OCI-LY7 (cell line): ENCODE measurements around the gene LGR5. TPM values are rescaled to one million over a fixed set of nuclear protein-coding genes. Genes with fewer than 3 reads are reported as not detected.

Experiments used
- BruUV-seq: library from RNA; stranded (reverse); fragments of 400-500 nt; replicated peaks from 2 replicates; lab custom pipeline; 2021; lab: Mats Ljungman, UMichigan
- CTCF ChIA-PET: fragments of 300-600 bp; sonication (Branson Sonifier 250); formaldehyde crosslinking; loops from one replicate; lab custom pipeline; 2022; ENCODE audit warnings: antibody characterized with exemption; ENCODE audit not compliant: unreplicated experiment; lab: Charles Lee
- POLR2A ChIA-PET: fragments of 300-600 bp; sonication (Branson Sonifier 250); formaldehyde crosslinking; loops from one replicate; lab custom pipeline; 2022; ENCODE audit warnings: antibody characterized with exemption; lab: Charles Lee
- DNase-seq: peaks from one replicate; pipeline ENCODE4 v3.0.0-alpha.2; 2015; ENCODE audit warnings: low spot score
- H2AFZ ChIP-seq: fragments of 200-600 bp; sonication (generic), shearing (Covaris generic); 2 replicates; pipeline ENCODE4 v1.6.1; 2014; ENCODE audit warnings: mild to moderate bottlenecking, antibody characterized with exemption, low read length, moderate library complexity
- H3K27ac ChIP-seq: fragments of 200-600 bp; sonication (generic); 2 replicates; pipeline ENCODE4 v1.5.1; 2014; ENCODE audit warnings: mixed run types, low read depth, mild to moderate bottlenecking, moderate library complexity, low read length, inconsistent platforms; ENCODE audit not compliant: poor library complexity, severe bottlenecking
- H3K36me3 ChIP-seq: fragments of 200-600 bp; sonication (generic); 2 replicates; pipeline ENCODE4 v1.6.1; 2014; ENCODE audit warnings: mild to moderate bottlenecking, antibody characterized with exemption, low read length, moderate library complexity, mixed read lengths; ENCODE audit not compliant: insufficient read depth
- H3K4me1 ChIP-seq: fragments of 200-600 bp; sonication (generic); 2 replicates; pipeline ENCODE4 v1.5.1; 2014; ENCODE audit warnings: mild to moderate bottlenecking, low read length; ENCODE audit not compliant: insufficient read depth, poor library complexity, severe bottlenecking
- H3K4me2 ChIP-seq: fragments of 200-600 bp; sonication (generic); 2 replicates; pipeline ENCODE4 v1.6.1; 2014; ENCODE audit warnings: mild to moderate bottlenecking, low read length
- H3K4me3 ChIP-seq: fragments of 200-600 bp; sonication (generic); 2 replicates; pipeline ENCODE4 v1.5.1; 2014; ENCODE audit warnings: mild to moderate bottlenecking, low read depth, low read length; ENCODE audit not compliant: poor library complexity, severe bottlenecking
- H3K79me2 ChIP-seq: fragments of 200-600 bp; sonication (generic); 2 replicates; pipeline ENCODE4 v1.6.1; 2016; ENCODE audit warnings: low read depth, mild to moderate bottlenecking, low read length, moderate library complexity, mixed read lengths; ENCODE audit not compliant: insufficient read depth
- H3K9me2 ChIP-seq: fragments of 200-600 bp; sonication (generic); 2 replicates; pipeline ENCODE4 v1.6.1; 2016; ENCODE audit warnings: mild to moderate bottlenecking, low read length, mixed read lengths; ENCODE audit not compliant: insufficient read depth
- H3K9me3 ChIP-seq: fragments of 200-600 bp; sonication (generic); 2 replicates; pipeline ENCODE4 v1.6.1; 2014; ENCODE audit warnings: mild to moderate bottlenecking, mixed run types, low read length, mixed read lengths
- H4K20me1 ChIP-seq: fragments of 200-600 bp; sonication (generic); 2 replicates; pipeline ENCODE4 v1.6.1; 2014; ENCODE audit warnings: mild to moderate bottlenecking, antibody characterized with exemption, low read length, moderate library complexity, mixed read lengths; ENCODE audit not compliant: insufficient read depth
- CTCF ChIP-seq: fragments of 200-600 bp; sonication (generic); conservative IDR thresholded peaks from 2 replicates; pipeline ENCODE4 v1.5.1; 2014; ENCODE audit warnings: mild to moderate bottlenecking, antibody characterized with exemption, low read length, moderate library complexity, mixed read lengths
- EZH2phosphoT487 ChIP-seq: fragments of 200-600 bp; sonication (generic); IDR thresholded peaks from 2 replicates; pipeline ENCODE4 v1.6.1; 2018; ENCODE audit warnings: low read depth, borderline replicate concordance, mild to moderate bottlenecking, mixed run types, antibody characterized with exemption, low read length, moderate library complexity, mixed read lengths
- intact Hi-C: fragments of 100-400 bp; cut with micrococcal nuclease; formaldehyde crosslinking; loops from one replicate; pipeline ENCODE4 v1.10.0; 2022; ENCODE audit not compliant: unreplicated experiment
- total RNA-seq, 2 experiments: library from RNA; depleted of rRNA in 1 of 2; stranded (reverse); fragments of >200 nt in 1 of 2; shearing (Covaris generic) in 1 of 2; gene quantifications; 2 replicates each; pipeline ENCODE4 v1.2.3, GENCODE V29; 2014 to 2022

The LGR5 gene
- total RNA-seq, 2 experiments from 2014 or later: 0.51 TPM; not detected in 1

DNA sequence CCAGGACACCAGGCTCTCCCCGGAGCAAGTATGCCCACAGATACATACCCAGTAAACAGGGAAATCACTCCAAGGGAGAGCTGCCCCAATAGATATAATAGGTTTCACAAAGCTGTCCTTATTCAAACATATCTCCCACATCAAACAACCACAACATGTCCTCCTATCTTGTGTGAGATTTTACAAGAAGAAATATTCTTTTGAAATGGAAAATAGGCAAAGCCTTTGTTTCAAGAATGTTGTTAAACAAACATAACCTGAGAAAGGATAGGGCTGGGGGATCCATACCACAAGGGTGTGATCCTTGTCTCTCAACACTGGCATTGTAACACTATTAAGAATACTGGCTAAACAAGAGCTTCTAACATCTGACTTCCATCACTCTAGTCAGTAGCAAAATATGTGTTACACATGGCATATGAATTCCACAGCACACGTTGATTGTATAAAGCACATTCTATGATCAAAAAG lies 32.9 kb downstream of the LGR5 start:
- no peak overlapping the region for H3K4me3 ChIP-seq
- POLR2A ChIA-PET: no interaction called here
- no peaks in the 10 kb centered on the region for H4K20me1 ChIP-seq
- intact Hi-C loops: no loop called here
- H3K79me2 ChIP-seq: no peaks in the 10 kb centered on the region
- no peaks in the 10 kb centered on the region for H3K9me2 ChIP-seq
- H3K9me3 ChIP-seq: no peaks in the 10 kb centered on the region
- H3K27ac ChIP-seq: no peak overlapping the region
- CTCF ChIA-PET: no interaction called here
- DNase-seq: no peak
- H2AFZ ChIP-seq: no peak overlapping the region
- H3K4me2 ChIP-seq: no peak overlapping the region
- no TSS peak for BruUV-seq
- H3K36me3 ChIP-seq: no peaks in the 10 kb centered on the region
- H3K4me1 ChIP-seq: no peaks in the 10 kb centered on the region
- TF ChIP-seq CTCF: no peak
- TF ChIP-seq EZH2phosphoT487: no peak

DNA sequence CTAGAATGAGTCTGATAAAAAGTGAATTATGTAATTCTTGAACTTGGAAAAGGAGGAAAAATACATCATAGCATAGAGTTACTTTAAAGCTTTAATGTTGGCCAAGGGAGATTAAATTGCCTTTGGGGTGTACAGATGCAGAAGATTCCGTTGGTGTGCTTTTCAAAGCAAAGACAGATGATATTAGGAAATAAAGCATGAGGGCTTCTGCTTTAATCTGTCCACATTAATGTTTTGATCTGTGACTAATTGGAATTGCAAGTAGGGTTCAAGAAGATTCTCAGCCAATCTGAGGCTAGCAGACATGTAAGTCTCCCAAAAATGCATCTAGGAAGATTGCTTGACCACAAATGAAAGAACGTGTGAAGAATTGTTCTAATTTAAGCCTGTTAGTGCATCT lies 35.2 kb downstream of the LGR5 start:
- H3K79me2 ChIP-seq: no peaks in the 10 kb centered on the region
- CTCF ChIA-PET: no interaction called here
- H2AFZ ChIP-seq: no peak overlapping the region
- POLR2A ChIA-PET: interaction anchor here (0.9 to 2.9 kb wide), 2 partner anchors 12 to 18 kb away, joined by 3 to 8 read pairs; no protein-coding TSS in a partner anchor
- H3K4me3 ChIP-seq: no peak overlapping the region
- TF ChIP-seq EZH2phosphoT487 (no peak), CTCF (no peak)
- intact Hi-C loops: no loop called here
- no peak for DNase-seq
- H4K20me1 ChIP-seq: no peaks in the 10 kb centered on the region
- H3K27ac ChIP-seq: no peak overlapping the region
- no peaks in the 10 kb centered on the region for H3K9me2 ChIP-seq
- BruUV-seq: no TSS peak
- H3K36me3 ChIP-seq: no peaks in the 10 kb centered on the region
- H3K9me3 ChIP-seq: no peaks in the 10 kb centered on the region
- no peaks in the 10 kb centered on the region for H3K4me1 ChIP-seq
- no peak overlapping the region for H3K4me2 ChIP-seq

- Histone ChIP-seq H4K20me1 (no peaks in the 10 kb centered on the region), H3K4me2 (no peak overlapping the region), H3K4me1 (no peaks in the 10 kb centered on the region), H3K4me3 (no peak overlapping the region), H3K27ac (no peak overlapping the region), H3K9me2 (no peaks in the 10 kb centered on the region), H3K9me3 (no peaks in the 10 kb centered on the region), H2AFZ (no peak overlapping the region), H3K79me2 (no peaks in the 10 kb centered on the region), H3K36me3 (no peaks in the 10 kb centered on the region)
- no TSS peak for BruUV-seq
- TF ChIP-seq CTCF (no peak), EZH2phosphoT487 (no peak)
- intact Hi-C loops: no loop called here
- no peak for DNase-seq
- CTCF ChIA-PET: no interaction called here
- POLR2A ChIA-PET: interaction anchor here (2.9 kb wide), 1 partner anchor 18 kb away, joined by 8 read pairs; no protein-coding TSS in a partner anchor
These were observed 35.7 kb downstream of the LGR5 start for GRCh38 chr12:71475280-71475679.
